ENCODE data around the gene SVOPL.

GRCh38 chr7:138622841-138623240 lies 78.3 kb downstream of the SVOPL start:
- TF ChIP-seq POLR2A (IDR thresholded peaks at IDR 0.05) = no peak
- no peak for TF ChIP-seq CTCF (IDR thresholded peaks at IDR 0.05)

All from heart left ventricle (tissue), 13 donors.